ENCODE measurements around the gene PARVB. TPM values are rescaled to one million over a fixed set of nuclear protein-coding genes. Genes with fewer than 3 reads are reported as not detected.

Gene PARVB
- total and polyA plus RNA-seq, 8 donors, result 3.8 to 27.3 (median 10.4) TPM

GRCh38 chr22:44158816-44159215 is 134.7 kb downstream of the PARVB start:
- 74 to 76% methylated on average over 8 of the region's 8 CpGs for WGBS, 2 donors
- intact Hi-C loops (cut with DNase I), result no loop called here
- DNase-seq (peak in 1 of 6 donors; percentile 1), FAIRE-seq (no peak), ATAC-seq (no peak)
- Histone ChIP-seq H3K4me3 (no peak overlapping the region), H3K36me3 (no peaks in the 10 kb centered on the region), H3K4me1 (no peaks in the 10 kb centered on the region), H3K27ac (no peak overlapping the region), H3K27me3 (no peaks in the 10 kb centered on the region), H3K9me3 (no peaks in the 10 kb centered on the region)
- no peak for TF ChIP-seq CTCF (IDR thresholded peaks at IDR 0.05)

- intact Hi-C loops (cut with DNase I), result no loop called here
- FAIRE-seq, result no peak
- no peaks in the 10 kb centered on the region for H3K4me1 ChIP-seq
- no peak for ATAC-seq
- WGBS, 2 donors, result 88 to 96% methylated on average over 7 of the region's 7 CpGs
- H3K27ac ChIP-seq, result no peak overlapping the region
- DNase-seq, result peak in 1 of 6 donors; percentile 16
- no peak for TF ChIP-seq CTCF (IDR thresholded peaks at IDR 0.05)
- no peak overlapping the region for H3K4me3 ChIP-seq
- H3K9me3 ChIP-seq, result no peaks in the 10 kb centered on the region
- H3K27me3 ChIP-seq, result no peaks in the 10 kb centered on the region
- no peaks in the 10 kb centered on the region for H3K36me3 ChIP-seq
Observed at GRCh38 chr22:44159221-44159620, 135.1 kb downstream of the PARVB start.

- ATAC-seq, result no peak
- no peak for FAIRE-seq
Observed at GRCh38 chr22:44159811-44160210, 135.7 kb downstream of the PARVB start.

GRCh38 chr22:44160421-44160820 is 136.3 kb downstream of the PARVB start:
- H3K27ac ChIP-seq, result no peak overlapping the region
- intact Hi-C loops (cut with DNase I), result no loop called here
- DNase-seq (peak in 1 of 6 donors; percentile 24), FAIRE-seq (no peak), ATAC-seq (no peak)
- no peaks in the 10 kb centered on the region for H3K27me3 ChIP-seq
- H3K36me3 ChIP-seq, result no peaks in the 10 kb centered on the region
- 68 to 74% methylated on average over 5 of the region's 5 CpGs for WGBS, 2 donors
- H3K4me1 ChIP-seq, result no peaks in the 10 kb centered on the region
- no peak overlapping the region for H3K4me3 ChIP-seq
- no peak for TF ChIP-seq CTCF (IDR thresholded peaks at IDR 0.05)
- H3K9me3 ChIP-seq, result no peaks in the 10 kb centered on the region

More at GRCh38 chr22:44159811-44160210, 135.7 kb downstream of the PARVB start:
- 60 to 64% methylated on average over 7 of the region's 7 CpGs for WGBS, 2 donors
- Histone ChIP-seq H3K4me1 (no peaks in the 10 kb centered on the region), H3K36me3 (no peaks in the 10 kb centered on the region), H3K9me3 (no peaks in the 10 kb centered on the region), H3K27ac (no peak overlapping the region), H3K4me3 (no peak overlapping the region), H3K27me3 (no peaks in the 10 kb centered on the region)
- peak in 1 of 6 donors; percentile 12 for DNase-seq
- intact Hi-C loops (cut with DNase I), result no loop called here
- no peak for TF ChIP-seq CTCF (IDR thresholded peaks at IDR 0.05)

- H3K4me3 ChIP-seq, result no peak overlapping the region
- FAIRE-seq, result no peak
- peak in 1 of 6 donors; percentile 55 for DNase-seq
- H3K9me3 ChIP-seq, result no peaks in the 10 kb centered on the region
- no peak for TF ChIP-seq CTCF (IDR thresholded peaks at IDR 0.05)
- WGBS, 2 donors, result 89 to 91% methylated on average over 11 of the region's 11 CpGs
- no peaks in the 10 kb centered on the region for H3K27me3 ChIP-seq
- H3K4me1 ChIP-seq, result no peaks in the 10 kb centered on the region
- intact Hi-C loops (cut with DNase I), result no loop called here
- ATAC-seq, result no peak
- H3K27ac ChIP-seq, result no peak overlapping the region
- no peaks in the 10 kb centered on the region for H3K36me3 ChIP-seq
Observed at GRCh38 chr22:44161673-44162072, 137.6 kb downstream of the PARVB start.
